Measurements from ENCODE around the gene ZXDC. TPM values are rescaled to one million over a fixed set of nuclear protein-coding genes. Genes with fewer than 3 reads are reported as not detected.

Gene ZXDC
- total RNA-seq, 6 experiments from 2014 or later: 11.7 to 14.2 (median 13.5) TPM

DNA sequence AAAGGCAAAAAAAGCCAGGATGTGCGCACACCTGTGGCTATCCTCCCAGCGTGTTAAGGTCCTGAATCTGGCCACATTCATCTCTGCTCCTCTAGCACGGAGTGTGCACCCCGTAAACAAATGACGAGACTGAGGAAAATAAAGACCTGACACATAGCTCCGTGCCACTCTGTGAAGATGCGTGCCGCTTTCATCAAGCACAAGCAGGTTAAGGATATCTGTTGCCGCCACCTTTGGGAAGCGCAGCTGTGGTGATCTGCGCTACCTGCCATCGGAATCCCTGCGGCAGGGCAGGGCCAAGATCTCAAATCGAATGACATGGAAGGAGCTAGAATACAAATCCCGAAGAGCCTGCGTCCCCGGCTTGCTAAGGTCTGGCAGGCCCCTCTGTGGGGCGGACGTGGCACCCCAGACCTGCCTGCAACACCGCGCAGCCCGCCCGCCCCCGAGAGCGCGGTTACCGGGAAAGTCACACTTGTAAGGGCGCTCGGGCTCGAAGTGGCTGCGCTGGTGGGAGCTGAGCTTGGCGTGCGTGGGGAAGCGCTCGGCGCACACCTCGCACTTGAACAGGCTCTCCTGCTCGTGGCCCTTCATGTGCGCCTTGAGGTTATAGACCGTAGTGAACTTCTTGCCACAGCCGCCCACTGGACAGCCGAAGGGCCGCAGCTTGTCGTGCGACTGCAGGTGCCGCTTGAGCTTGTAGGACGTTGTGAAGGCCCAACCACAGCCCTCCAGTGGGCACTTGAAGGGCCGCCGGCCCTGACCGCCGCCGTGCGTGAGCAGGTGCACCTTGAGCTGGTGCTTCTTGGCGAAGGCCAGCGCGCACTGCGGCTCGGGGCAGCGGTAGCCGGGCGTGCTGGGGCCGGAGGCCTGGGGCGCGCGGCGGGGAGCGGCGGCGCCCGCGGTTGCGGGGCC is 936 bp downstream of the ZXDC start:
- peaks cover 41% of the 10 kb centered on the region for H3K4me1 Mint-ChIP-seq (ENCODE audit: low read depth)
- H3K9me3 Mint-ChIP-seq: no peaks in the 10 kb centered on the region
- H3K4me3 Mint-ChIP-seq: peak overlapping the region; percentile 95
- peaks cover 24% of the 10 kb centered on the region for H3K36me3 Mint-ChIP-seq (ENCODE audit: low read depth)
- peak; percentile 22 for DNase-seq
- H3K27ac Mint-ChIP-seq: peak overlapping the region; percentile 59; the same call in 1 of the 2 replicates
- peaks cover 2% of the 10 kb centered on the region; the same call in 1 of the 2 replicates for H3K27me3 Mint-ChIP-seq (ENCODE audit: insufficient read depth)
- TF ChIP-seq, protein P1, sequence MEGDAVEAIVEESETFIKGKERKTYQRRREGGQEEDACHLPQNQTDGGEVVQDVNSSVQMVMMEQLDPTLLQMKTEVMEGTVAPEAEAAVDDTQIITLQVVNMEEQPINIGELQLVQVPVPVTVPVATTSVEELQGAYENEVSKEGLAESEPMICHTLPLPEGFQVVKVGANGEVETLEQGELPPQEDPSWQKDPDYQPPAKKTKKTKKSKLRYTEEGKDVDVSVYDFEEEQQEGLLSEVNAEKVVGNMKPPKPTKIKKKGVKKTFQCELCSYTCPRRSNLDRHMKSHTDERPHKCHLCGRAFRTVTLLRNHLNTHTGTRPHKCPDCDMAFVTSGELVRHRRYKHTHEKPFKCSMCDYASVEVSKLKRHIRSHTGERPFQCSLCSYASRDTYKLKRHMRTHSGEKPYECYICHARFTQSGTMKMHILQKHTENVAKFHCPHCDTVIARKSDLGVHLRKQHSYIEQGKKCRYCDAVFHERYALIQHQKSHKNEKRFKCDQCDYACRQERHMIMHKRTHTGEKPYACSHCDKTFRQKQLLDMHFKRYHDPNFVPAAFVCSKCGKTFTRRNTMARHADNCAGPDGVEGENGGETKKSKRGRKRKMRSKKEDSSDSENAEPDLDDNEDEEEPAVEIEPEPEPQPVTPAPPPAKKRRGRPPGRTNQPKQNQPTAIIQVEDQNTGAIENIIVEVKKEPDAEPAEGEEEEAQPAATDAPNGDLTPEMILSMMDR (IDR thresholded peaks at IDR 0.05): peak; percentile 14; the same call in 1 of the 2 replicates

DNA sequence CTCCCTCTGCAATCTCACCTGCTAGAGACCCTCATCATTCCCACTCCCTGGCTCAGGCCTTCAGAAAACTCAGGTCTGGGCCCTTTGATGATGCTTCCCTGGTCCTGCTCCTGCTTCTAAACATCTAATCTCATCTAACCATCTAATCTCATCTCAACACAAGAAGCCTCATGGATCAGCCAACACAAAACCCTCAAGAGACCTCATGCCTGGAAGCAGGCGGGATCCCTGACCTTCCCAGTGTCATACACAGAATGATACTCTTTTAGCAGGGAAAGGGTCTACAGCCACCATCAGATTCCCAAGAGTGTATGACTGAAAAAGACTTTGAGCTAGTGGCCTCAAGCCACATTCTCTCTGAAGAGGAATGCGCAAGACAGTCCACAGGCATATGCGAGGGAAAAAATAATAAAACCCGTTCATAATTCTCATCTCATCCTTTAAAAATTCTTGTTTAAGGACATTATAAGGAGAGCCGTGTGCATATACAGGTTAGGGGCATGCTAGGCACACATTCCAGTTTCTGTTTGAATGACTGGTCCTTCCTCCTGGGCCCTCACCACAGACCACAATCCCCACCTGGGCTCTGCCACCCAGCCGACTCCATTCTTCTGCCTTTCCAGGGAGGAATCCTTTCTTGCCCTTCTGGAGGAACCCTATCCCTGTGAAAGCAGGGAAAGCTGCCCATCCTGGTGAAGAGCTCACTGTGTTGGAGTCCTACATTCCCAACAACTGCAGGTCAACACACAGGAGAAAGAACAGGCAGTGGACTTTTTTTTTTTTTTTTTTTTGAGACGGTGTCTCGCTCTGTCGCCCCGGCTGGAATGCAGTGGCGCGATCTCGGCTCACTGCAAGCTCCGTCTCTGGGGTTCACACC is 2.2 kb downstream of the ZXDC start:
- no peak for DNase-seq
- Mint-ChIP-seq H3K27me3 (ENCODE audit: insufficient read depth) (peaks cover 2% of the 10 kb centered on the region; the same call in 1 of the 2 replicates), H3K27ac (peak overlapping the region; percentile 42), H3K9me3 (no peaks in the 10 kb centered on the region), H3K4me3 (peak overlapping the region; percentile 95), H3K36me3 (ENCODE audit: low read depth) (peaks cover 34% of the 10 kb centered on the region), H3K4me1 (ENCODE audit: low read depth) (peaks cover 41% of the 10 kb centered on the region)
- TF ChIP-seq, protein P1 (IDR thresholded peaks at IDR 0.05): no peak

DNA sequence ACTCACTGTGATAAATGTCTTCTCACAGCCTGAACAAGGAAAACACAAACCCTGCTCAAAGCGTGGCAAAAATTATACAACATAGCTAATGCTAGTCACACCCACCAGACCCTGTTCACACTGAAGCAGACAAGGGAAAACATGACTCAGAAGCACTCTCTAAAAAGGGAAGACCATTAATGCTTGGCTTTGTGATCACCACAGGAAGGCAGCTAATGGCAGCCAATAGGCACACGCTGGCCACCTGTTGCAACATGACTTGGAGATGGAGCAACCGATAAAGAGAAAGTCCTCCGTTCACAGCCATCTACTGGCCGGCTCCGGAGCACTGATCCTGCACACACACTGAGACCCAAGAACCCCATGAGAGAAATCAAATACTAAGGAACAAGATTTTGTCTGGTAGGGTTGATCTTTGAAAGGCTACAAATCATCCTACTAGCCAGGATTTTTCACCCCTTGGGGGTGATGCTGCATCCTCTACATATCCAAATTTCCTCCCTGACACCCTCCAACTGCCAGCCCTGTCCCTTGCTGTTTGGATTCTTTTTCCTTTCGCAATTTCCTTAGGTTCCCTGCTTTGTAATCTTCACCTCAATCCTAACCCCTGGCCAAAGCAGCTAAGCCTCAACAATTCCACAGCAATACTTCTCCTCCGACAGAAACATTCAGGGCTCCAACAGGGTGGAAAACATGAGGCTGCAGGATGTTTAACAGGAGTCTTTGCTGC is 3.2 kb downstream of the ZXDC start:
- H3K4me1 Mint-ChIP-seq (ENCODE audit: low read depth): peaks cover 41% of the 10 kb centered on the region
- TF ChIP-seq, protein P1 (IDR thresholded peaks at IDR 0.05): no peak
- H3K27me3 Mint-ChIP-seq (ENCODE audit: insufficient read depth): peaks cover 2% of the 10 kb centered on the region; the same call in 1 of the 2 replicates
- peak overlapping the region; percentile 42 for H3K27ac Mint-ChIP-seq
- peak; percentile 75 for DNase-seq
- peaks cover 40% of the 10 kb centered on the region for H3K36me3 Mint-ChIP-seq (ENCODE audit: low read depth)
- peak overlapping the region; percentile 95 for H3K4me3 Mint-ChIP-seq
- no peaks in the 10 kb centered on the region for H3K9me3 Mint-ChIP-seq

DNA sequence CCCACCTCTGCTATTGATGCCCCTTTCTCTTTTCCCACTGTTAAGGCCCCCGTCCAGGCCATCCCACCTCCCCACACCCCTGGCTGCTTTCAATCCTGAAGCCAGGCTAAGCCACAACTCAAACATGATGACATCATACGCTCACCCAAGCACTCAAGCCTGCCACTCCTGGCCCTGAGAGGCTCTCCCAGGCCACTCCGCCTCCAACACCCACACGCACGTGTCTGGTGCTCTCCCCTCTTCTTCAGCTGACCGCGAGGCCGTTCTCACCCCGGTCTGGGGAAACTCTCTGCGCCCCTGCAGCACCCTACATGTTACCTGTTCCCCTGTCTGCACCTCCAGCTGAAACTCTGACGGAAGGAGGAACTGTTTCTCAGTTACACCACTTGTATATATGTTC is 6.2 kb downstream of the ZXDC start:
- TF ChIP-seq, protein P1 (IDR thresholded peaks at IDR 0.05): no peak
- H3K36me3 Mint-ChIP-seq (ENCODE audit: low read depth): peaks cover 48% of the 10 kb centered on the region
- H3K27ac Mint-ChIP-seq: no peak overlapping the region
- peaks cover 27% of the 10 kb centered on the region for H3K4me1 Mint-ChIP-seq (ENCODE audit: low read depth)
- no peak overlapping the region for H3K4me3 Mint-ChIP-seq
- no peak for DNase-seq
- H3K27me3 Mint-ChIP-seq (ENCODE audit: insufficient read depth): no peaks in the 10 kb centered on the region
- H3K9me3 Mint-ChIP-seq: no peaks in the 10 kb centered on the region
